Astrocyte (in vitro differentiated cells and primary cell): ENCODE data around the gene ASCL2. TPM values are rescaled to one million over a fixed set of nuclear protein-coding genes. Genes with fewer than 3 reads are reported as not detected.

Source experiments
- DNase-seq: peaks from one replicate; pipeline ENCODE4 v3.0.0-alpha.2; 2010; ENCODE audit warnings: low read depth
- FAIRE-seq: peaks from 2 replicates; lab custom pipeline; 2011; peaks lifted over from hg19 to GRCh38; lab: Jason Lieb, UNC
- H2AFZ ChIP-seq: 2 replicates; pipeline ENCODE4 v1.6.0; 2012; ENCODE audit warnings: low read depth, low read length, inconsistent platforms
- H3K27ac ChIP-seq: 2 replicates; pipeline ENCODE4 v1.5.1; 2011; ENCODE audit warnings: low read depth, low read length, inconsistent platforms
- H3K27me3 ChIP-seq: 2 replicates; pipeline ENCODE4 v1.6.0; 2011; ENCODE audit warnings: low read length, inconsistent platforms; ENCODE audit not compliant: insufficient read depth
- H3K36me3 ChIP-seq: 2 replicates; pipeline ENCODE4 v1.5.1; 2011; ENCODE audit warnings: low read length, inconsistent platforms; ENCODE audit not compliant: insufficient read depth
- H3K4me1 ChIP-seq: 2 replicates; pipeline ENCODE4 v1.5.1; 2011; ENCODE audit warnings: low read length, inconsistent platforms; ENCODE audit not compliant: insufficient read depth
- H3K4me2 ChIP-seq: 2 replicates; pipeline ENCODE4 v1.6.0; 2012; ENCODE audit warnings: low read length, inconsistent platforms
- H3K4me3 ChIP-seq: 2 replicates; pipeline ENCODE4 v1.5.1; 2011; ENCODE audit warnings: low read depth, mild to moderate bottlenecking, low read length, inconsistent platforms; ENCODE audit not compliant: insufficient read depth
- H3K79me2 ChIP-seq: 2 replicates; pipeline ENCODE4 v1.6.0; 2012; ENCODE audit warnings: mild to moderate bottlenecking, low read length, inconsistent platforms; ENCODE audit not compliant: insufficient read depth
- H3K9ac ChIP-seq: 2 replicates; pipeline ENCODE4 v1.6.0; 2012; ENCODE audit warnings: mild to moderate bottlenecking, low read length, inconsistent platforms
- H3K9me3 ChIP-seq: 2 replicates; pipeline ENCODE4 v1.5.1; 2012; ENCODE audit warnings: low read depth, mild to moderate bottlenecking, low read length, inconsistent platforms; ENCODE audit not compliant: insufficient read depth
- H4K20me1 ChIP-seq: 2 replicates; pipeline ENCODE4 v1.6.0; 2012; ENCODE audit warnings: low read length, inconsistent platforms; ENCODE audit not compliant: insufficient read depth
- H3K27ac Mint-ChIP-seq: one replicate; pipeline ENCODE4 v1.8.0; 2021; ENCODE audit warnings: mild to moderate bottlenecking, mixed read lengths; ENCODE audit not compliant: unreplicated experiment
- H3K27me3 Mint-ChIP-seq: one replicate; pipeline ENCODE4 v1.8.0; 2021; ENCODE audit warnings: low read depth, mixed read lengths; ENCODE audit not compliant: unreplicated experiment
- H3K36me3 Mint-ChIP-seq: one replicate; pipeline ENCODE4 v1.8.0; 2021; ENCODE audit warnings: low read depth, mixed read lengths; ENCODE audit not compliant: unreplicated experiment
- H3K4me1 Mint-ChIP-seq: one replicate; pipeline ENCODE4 v1.8.0; 2021; ENCODE audit warnings: low read depth, mixed read lengths; ENCODE audit not compliant: unreplicated experiment
- H3K4me3 Mint-ChIP-seq: one replicate; pipeline ENCODE4 v1.8.0; 2021; ENCODE audit warnings: mild to moderate bottlenecking, moderate library complexity, mixed read lengths; ENCODE audit not compliant: unreplicated experiment
- H3K9me3 Mint-ChIP-seq: one replicate; pipeline ENCODE4 v1.8.0; 2021; ENCODE audit warnings: mild to moderate bottlenecking, mixed read lengths; ENCODE audit not compliant: unreplicated experiment
- CTCF ChIP-seq: IDR thresholded peaks from 2 replicates; pipeline ENCODE4 v1.5.1; 2011; ENCODE audit warnings: low read depth, mild to moderate bottlenecking, inconsistent platforms, low read length, moderate library complexity; ENCODE audit not compliant: insufficient read depth
- EZH2 ChIP-seq: IDR thresholded peaks from 2 replicates; pipeline ENCODE4 v1.6.1; 2012; ENCODE audit warnings: mild to moderate bottlenecking, low read length, inconsistent platforms; ENCODE audit not compliant: insufficient read depth
- total RNA-seq: library from RNA; stranded (reverse); gene quantifications from 2 replicates; pipeline ENCODE4 v1.2.1, GENCODE V29; 2021

ASCL2 gene
- total RNA-seq, 1 donor from 2014 or later, result not detected

GRCh38 chr11:2306452-2306823 is 36.0 kb upstream of the ASCL2 start:
- no peak for FAIRE-seq

DNA sequence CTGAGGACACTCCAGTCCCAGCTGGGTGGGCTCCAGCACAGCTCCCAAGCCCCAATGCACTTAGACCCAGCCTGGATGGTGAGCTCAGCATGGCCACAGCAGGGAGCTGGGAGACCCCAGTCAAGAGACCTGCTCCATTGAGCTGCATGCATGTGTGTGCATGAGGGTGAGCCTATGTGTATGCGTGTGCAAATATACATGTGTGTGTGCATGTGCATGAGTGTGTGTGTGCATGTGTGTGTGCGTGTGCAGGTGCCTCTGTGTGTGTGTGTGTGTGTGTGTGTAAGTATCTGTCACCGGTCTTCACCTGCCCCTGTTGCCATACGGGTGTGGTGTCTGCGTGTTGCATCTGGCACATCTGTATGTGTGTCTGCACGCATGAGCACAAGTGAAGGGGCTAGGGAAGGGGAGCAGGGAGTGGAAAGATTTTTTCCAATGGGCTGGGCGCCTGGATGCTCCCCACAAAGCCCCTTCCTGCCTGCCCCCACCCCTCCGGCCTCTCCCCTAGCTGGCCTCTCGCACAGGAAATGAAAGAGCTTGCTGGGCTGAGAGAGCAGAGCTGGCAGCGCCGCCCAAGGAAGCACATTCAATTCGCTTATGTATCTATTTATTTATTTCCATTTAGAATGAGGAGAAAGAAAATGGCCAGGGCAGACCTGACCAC is 35.5 kb upstream of the ASCL2 start:
- H3K4me3 ChIP-seq, result no peak overlapping the region
- Mint-ChIP-seq H3K36me3 (no peaks in the 10 kb centered on the region), H3K4me3 (no peak overlapping the region)

More at GRCh38 chr11:2306452-2306823, 36.0 kb upstream of the ASCL2 start:
- Histone ChIP-seq H3K4me2 (peak overlapping the region; percentile 59), H2AFZ (peak overlapping the region; percentile 71), H3K4me3 (no peak overlapping the region), H4K20me1 (no peaks in the 10 kb centered on the region), H3K27me3 (no peaks in the 10 kb centered on the region), H3K9ac (peak overlapping the region; percentile 54), H3K9me3 (no peaks in the 10 kb centered on the region), H3K36me3 (no peaks in the 10 kb centered on the region), H3K27ac (no peak overlapping the region), H3K4me1 (peaks cover 11% of the 10 kb centered on the region), H3K79me2 (no peaks in the 10 kb centered on the region)
- Mint-ChIP-seq H3K9me3 (no peaks in the 10 kb centered on the region), H3K27me3 (peaks cover 2% of the 10 kb centered on the region), H3K4me1 (peaks cover 9% of the 10 kb centered on the region), H3K27ac (peak overlapping the region; percentile 59), H3K4me3 (no peak overlapping the region), H3K36me3 (no peaks in the 10 kb centered on the region)
- peak; percentile 77 for DNase-seq
- TF ChIP-seq EZH2 (no peak), CTCF (no peak)

More for the DNA sequence above, 35.5 kb upstream of the ASCL2 start:
- Histone ChIP-seq H3K9me3 (no peaks in the 10 kb centered on the region), H3K36me3 (no peaks in the 10 kb centered on the region), H3K9ac (peak overlapping the region; percentile 54), H3K27me3 (no peaks in the 10 kb centered on the region), H3K4me1 (peaks cover 11% of the 10 kb centered on the region), H2AFZ (peak overlapping the region; percentile 71), H3K27ac (no peak overlapping the region), H4K20me1 (no peaks in the 10 kb centered on the region), H3K79me2 (no peaks in the 10 kb centered on the region), H3K4me2 (peak overlapping the region; percentile 59)
- peak overlapping the region; percentile 59 for H3K27ac Mint-ChIP-seq
- no peak for FAIRE-seq
- TF ChIP-seq EZH2 (no peak), CTCF (no peak)
- H3K4me1 Mint-ChIP-seq, result peaks cover 9% of the 10 kb centered on the region
- H3K9me3 Mint-ChIP-seq, result no peaks in the 10 kb centered on the region
- DNase-seq, result no peak
- peaks cover 2% of the 10 kb centered on the region for H3K27me3 Mint-ChIP-seq
